AG04449 (cell line): ENCODE results near the gene SOX5.

ENCODE experiments used
- CTCF ChIA-PET: fragments of 350-600 bp; formaldehyde crosslinking; extraction: SDS; loops from one replicate; lab custom pipeline; 2021; ENCODE audit warnings: antibody characterized with exemption; lab: Yijun Ruan, JAX
- POLR2A ChIA-PET: fragments of 400-600, 350-600 bp; formaldehyde crosslinking; extraction: SDS; loops from one replicate; lab custom pipeline; 2020; ENCODE audit warnings: antibody characterized with exemption, inconsistent platforms; lab: Yijun Ruan, JAX
- DNase-seq: peaks from one replicate; pipeline ENCODE4 v3.0.0-alpha.2; 2010; ENCODE audit warnings: low read depth, low spot score
- H3K4me3 ChIP-seq: 2 replicates; pipeline ENCODE4 v1.5.1; 2011; ENCODE audit warnings: low read depth, mild to moderate bottlenecking, control low read depth, low read length
- TF ChIP-seq, protein P1 (sequence below): IDR thresholded peaks from one replicate; pipeline ENCODE4 v1.5.1; 2011; ENCODE audit warnings: mild to moderate bottlenecking, moderate library complexity, low read length, control low read depth, inconsistent platforms; ENCODE audit not compliant: insufficient read depth; ENCODE audit errors: missing control alignments

The SOX5 gene

DNA sequence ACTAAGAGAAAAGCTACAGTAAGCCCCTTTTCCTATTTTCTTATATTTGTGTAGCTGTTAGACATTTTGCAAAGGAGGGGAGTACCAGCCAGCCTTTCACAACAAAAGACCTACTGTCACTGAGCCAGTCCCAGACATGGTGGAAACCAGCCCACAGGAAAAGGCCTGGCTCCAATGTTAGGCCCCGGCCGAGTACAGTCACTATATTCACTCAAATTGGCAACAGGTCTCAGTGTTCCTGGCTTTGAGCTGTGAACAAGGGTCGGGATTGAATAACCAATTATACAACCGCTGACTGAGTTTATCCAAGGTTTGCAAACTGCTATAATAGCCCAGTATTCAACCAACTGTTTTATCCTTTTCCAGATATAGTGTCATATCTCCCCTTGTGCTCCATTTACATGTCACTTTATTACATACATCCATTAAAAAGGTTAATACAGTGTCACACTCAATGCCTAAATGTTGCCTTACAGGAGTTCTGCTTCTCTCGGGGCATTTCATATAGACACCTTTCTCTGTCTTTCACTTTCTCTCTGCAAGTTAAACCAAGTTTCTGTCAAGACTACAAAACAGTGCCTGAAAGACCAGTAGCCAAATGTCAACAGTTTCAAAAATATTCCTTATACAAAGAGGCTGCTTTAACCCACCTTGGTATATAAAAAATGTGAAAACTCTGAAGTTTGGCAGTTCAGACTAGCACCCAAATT, 178.1 kb downstream of the SOX5 start:
- POLR2A ChIA-PET, result interaction anchor here (0.7 kb wide), 1 partner anchor 66 kb away, joined by 3 read pairs; no protein-coding TSS in a partner anchor

DNA sequence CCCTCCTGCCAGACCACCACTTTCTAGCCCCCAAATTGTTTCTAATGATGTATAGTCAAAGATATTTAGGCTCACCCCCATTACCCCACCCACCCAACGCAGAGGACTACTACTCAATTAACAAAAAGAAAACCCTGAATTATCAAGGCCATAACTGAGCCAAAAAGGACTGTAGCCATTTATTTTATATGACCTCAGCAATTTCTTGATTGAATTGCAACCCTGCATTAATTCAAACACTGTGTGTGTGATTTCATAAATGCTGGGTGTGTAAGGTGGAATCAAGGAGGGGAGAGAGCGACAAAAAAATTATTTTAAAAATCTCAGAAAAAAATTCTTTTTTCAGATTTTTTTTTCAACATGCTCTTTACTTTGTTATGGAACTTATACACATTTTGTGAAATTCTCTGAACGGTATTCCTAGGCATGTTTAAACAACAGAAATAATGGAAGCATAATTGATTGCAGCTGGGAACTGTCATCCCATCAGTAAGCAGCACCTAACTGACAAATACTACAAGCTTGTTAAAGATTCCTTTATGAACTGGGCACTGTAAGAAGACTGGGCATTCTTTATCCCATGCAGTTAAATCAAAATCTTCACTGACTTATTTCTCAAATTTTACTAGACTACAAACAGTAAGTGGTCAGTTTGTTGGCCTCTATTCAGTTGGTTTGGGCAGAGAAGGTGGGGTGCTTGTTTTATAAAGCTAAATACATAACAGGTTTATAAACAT, 179.1 kb downstream of the SOX5 start:
- POLR2A ChIA-PET, result no interaction called here
- CTCF ChIA-PET, result no interaction called here
- TF ChIP-seq, protein P1, sequence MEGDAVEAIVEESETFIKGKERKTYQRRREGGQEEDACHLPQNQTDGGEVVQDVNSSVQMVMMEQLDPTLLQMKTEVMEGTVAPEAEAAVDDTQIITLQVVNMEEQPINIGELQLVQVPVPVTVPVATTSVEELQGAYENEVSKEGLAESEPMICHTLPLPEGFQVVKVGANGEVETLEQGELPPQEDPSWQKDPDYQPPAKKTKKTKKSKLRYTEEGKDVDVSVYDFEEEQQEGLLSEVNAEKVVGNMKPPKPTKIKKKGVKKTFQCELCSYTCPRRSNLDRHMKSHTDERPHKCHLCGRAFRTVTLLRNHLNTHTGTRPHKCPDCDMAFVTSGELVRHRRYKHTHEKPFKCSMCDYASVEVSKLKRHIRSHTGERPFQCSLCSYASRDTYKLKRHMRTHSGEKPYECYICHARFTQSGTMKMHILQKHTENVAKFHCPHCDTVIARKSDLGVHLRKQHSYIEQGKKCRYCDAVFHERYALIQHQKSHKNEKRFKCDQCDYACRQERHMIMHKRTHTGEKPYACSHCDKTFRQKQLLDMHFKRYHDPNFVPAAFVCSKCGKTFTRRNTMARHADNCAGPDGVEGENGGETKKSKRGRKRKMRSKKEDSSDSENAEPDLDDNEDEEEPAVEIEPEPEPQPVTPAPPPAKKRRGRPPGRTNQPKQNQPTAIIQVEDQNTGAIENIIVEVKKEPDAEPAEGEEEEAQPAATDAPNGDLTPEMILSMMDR, result no peak
- no peak overlapping the region for H3K4me3 ChIP-seq
- DNase-seq, result no peak

More for the DNA sequence above, 178.1 kb downstream of the SOX5 start:
- H3K4me3 ChIP-seq, result no peak overlapping the region
- no peak for DNase-seq
- TF ChIP-seq, protein P1, result no peak
- CTCF ChIA-PET, result no interaction called here

DNA sequence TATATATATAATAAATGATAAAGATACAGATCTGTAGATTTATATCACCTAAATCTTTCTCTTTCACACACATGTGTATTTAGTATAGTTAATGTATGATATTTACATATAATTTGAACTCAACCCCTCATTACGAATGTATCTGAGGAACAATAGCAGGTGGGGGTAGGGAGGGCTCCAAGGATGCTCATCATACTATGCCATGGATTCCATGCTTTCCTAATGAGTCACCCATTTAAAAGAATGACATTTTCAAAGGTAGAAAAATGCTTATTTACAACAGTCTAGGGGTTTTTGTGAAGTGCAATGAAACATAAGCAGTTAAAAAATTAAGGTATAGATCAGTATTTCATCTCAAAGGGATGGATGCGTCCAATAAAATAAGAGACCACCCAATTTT, 181.6 kb downstream of the SOX5 start:
- POLR2A ChIA-PET, result no interaction called here
- TF ChIP-seq, protein P1, result no peak
- DNase-seq, result no peak
- CTCF ChIA-PET, result no interaction called here
- H3K4me3 ChIP-seq, result no peak overlapping the region

DNA sequence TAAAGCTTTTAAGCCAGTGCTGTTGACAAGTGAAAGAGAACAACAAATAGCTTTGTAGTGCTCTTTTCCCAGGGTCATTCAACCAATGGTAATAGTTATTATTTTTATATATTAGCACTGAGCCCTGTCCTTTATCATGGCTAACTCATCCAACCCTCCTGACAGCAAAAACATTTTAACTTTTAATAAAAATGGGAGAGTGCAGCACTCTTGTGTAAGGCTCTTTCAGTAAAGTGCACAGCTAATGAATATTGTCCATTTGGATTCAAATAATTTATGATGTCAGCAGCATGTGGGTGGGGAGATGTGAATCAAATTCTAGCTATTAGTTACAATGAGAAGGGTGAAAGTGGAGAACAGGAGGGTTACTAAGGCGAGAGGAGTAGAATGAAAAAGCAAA, 185.7 kb downstream of the SOX5 start:
- ChIA-PET POLR2A (no interaction called here), CTCF (no interaction called here)
- H3K4me3 ChIP-seq, result no peak overlapping the region
- no peak for DNase-seq
- TF ChIP-seq, protein P1, result no peak

DNA sequence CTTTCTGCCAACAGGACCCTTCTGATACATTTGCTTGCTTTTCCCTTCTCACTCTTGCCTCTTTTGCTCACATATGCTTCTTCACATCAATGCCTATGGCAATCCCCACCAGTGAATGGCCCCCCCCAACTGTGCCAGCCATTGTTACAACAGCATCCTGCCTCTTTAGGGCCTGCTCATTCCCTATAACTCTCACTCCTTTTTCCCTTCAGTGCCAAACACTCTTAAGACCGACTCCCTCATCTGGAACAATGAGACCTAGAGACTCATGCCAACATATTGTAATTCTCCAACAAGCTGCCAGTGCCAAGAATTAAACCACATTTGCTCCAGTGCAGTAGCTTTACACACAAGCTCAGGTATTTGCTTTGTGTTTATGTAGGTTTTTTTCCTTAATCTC, 189.0 kb downstream of the SOX5 start:
- TF ChIP-seq, protein P1, result no peak
- no peak overlapping the region for H3K4me3 ChIP-seq
- POLR2A ChIA-PET, result no interaction called here
- CTCF ChIA-PET, result no interaction called here
- DNase-seq, result no peak

DNA sequence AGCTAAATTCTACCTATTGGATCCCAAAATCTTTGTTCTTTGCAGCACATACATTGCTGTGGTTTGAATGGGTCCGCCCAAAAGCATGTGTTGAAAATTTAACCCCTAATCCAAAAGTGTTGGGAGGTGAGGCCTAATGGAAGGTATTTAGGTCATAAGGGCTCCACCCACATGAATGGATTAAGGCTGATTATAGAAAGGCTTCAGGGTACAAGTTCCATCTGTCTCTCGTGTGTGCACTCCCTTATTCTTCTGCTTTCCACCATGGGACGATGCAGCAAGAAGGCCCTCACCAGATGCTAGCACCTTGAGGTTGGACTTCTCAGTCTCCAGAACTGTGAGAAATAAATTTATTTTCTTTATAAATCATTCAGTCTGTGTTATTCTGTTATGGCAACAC, 190.9 kb downstream of the SOX5 start:
- no peak for DNase-seq
- POLR2A ChIA-PET, result no interaction called here
- H3K4me3 ChIP-seq, result no peak overlapping the region
- TF ChIP-seq, protein P1, result no peak
- CTCF ChIA-PET, result no interaction called here
